ENCODE measurements around the gene ZFHX2. TPM values are rescaled to one million over a fixed set of nuclear protein-coding genes. Genes with fewer than 3 reads are reported as not detected.

Gene ZFHX2
- total RNA-seq, 2 experiments from 2014 or later: 0.78 to 1.0 TPM

- no peak for TF ChIP-seq CTCF (IDR thresholded peaks at IDR 0.05)
- Mint-ChIP-seq H3K27me3 (no peaks in the 10 kb centered on the region), H3K4me1 (ENCODE audit: low read depth) (peaks cover 6% of the 10 kb centered on the region), H3K4me3 (no peak overlapping the region), H3K36me3 (ENCODE audit: low read depth) (no peaks in the 10 kb centered on the region), H3K9me3 (no peaks in the 10 kb centered on the region), H3K27ac (no peak overlapping the region)
- no peak for ATAC-seq
- no peak for DNase-seq
- intact Hi-C loops (cut with micrococcal nuclease): no loop called here
- ChIA-PET POLR2A (no interaction called here), CTCF (no interaction called here)
Measured at GRCh38 chr14:23514644-23514957, 37.0 kb downstream of the ZFHX2 start.

- POLR2A ChIA-PET: no interaction called here
- no peak for TF ChIP-seq CTCF (IDR thresholded peaks at IDR 0.05)
- DNase-seq: no peak
- Mint-ChIP-seq H3K9me3 (no peaks in the 10 kb centered on the region), H3K4me3 (no peak overlapping the region), H3K27me3 (no peaks in the 10 kb centered on the region), H3K4me1 (ENCODE audit: low read depth) (peaks cover 6% of the 10 kb centered on the region), H3K36me3 (ENCODE audit: low read depth) (no peaks in the 10 kb centered on the region), H3K27ac (no peak overlapping the region)
- no peak for ATAC-seq
- intact Hi-C loops (cut with micrococcal nuclease): no loop called here
- CTCF ChIA-PET: interaction anchor here (1.1 kb wide), 1 partner anchor 28 kb away, joined by 3 read pairs; no protein-coding TSS in a partner anchor
Measured at GRCh38 chr14:23513818-23514643, 37.5 kb downstream of the ZFHX2 start.

- intact Hi-C loops (cut with micrococcal nuclease): no loop called here
- ATAC-seq: no peak
- Mint-ChIP-seq H3K4me3 (no peak overlapping the region), H3K36me3 (ENCODE audit: low read depth) (no peaks in the 10 kb centered on the region), H3K9me3 (no peaks in the 10 kb centered on the region), H3K27me3 (no peaks in the 10 kb centered on the region), H3K27ac (no peak overlapping the region), H3K4me1 (ENCODE audit: low read depth) (peaks cover 6% of the 10 kb centered on the region)
- ChIA-PET POLR2A (no interaction called here), CTCF (interaction anchor here (1.1 kb wide), 1 partner anchor 28 kb away, joined by 3 read pairs; no protein-coding TSS in a partner anchor)
- DNase-seq: no peak
- TF ChIP-seq CTCF (IDR thresholded peaks at IDR 0.05): no peak
Measured at GRCh38 chr14:23513005-23513817, 38.4 kb downstream of the ZFHX2 start.

- ChIA-PET CTCF (interaction anchor here (1.9 kb wide), 1 partner anchor 34 kb away, joined by 6 read pairs; no protein-coding TSS in a partner anchor), POLR2A (no interaction called here)
- peak overlapping the region; percentile 76 for H3K27ac Mint-ChIP-seq
Measured at GRCh38 chr14:23512156-23512555, 39.4 kb downstream of the ZFHX2 start.

More at GRCh38 chr14:23512156-23512555, 39.4 kb downstream of the ZFHX2 start:
- Mint-ChIP-seq H3K36me3 (ENCODE audit: low read depth) (no peaks in the 10 kb centered on the region), H3K4me3 (peak overlapping the region; percentile 69), H3K4me1 (ENCODE audit: low read depth) (peaks cover 6% of the 10 kb centered on the region), H3K9me3 (no peaks in the 10 kb centered on the region), H3K27me3 (no peaks in the 10 kb centered on the region)
- intact Hi-C loops (cut with micrococcal nuclease): no loop called here
- DNase-seq (peak; percentile 41), ATAC-seq (peak; percentile 39)
- TF ChIP-seq CTCF (IDR thresholded peaks at IDR 0.05): no peak

Data from activated CD8-positive, alpha-beta T cell treated with anti-CD3 and anti-CD28 coated beads for 36 hours (primary cell).